ENCODE measurements around the gene TALDO1.

Gene TALDO1

GRCh38 chr11:747158-748006, at the start of gene TALDO1:
Gene TALDO1 (plus strand): TSS chr11:747464. CDS start chr11:747482, 18 bp downstream.
- no peak for TF ChIP-seq CTCF (conservative IDR thresholded peaks at IDR 0.05; ENCODE audit: control insufficient read depth, insufficient read depth, low read depth, low read length)
- peak within 1 kb of the TSS; percentile 60 for H3K4me3 ChIP-seq (ENCODE audit: control insufficient read depth, low read depth, low read length)
- DNase-seq (ENCODE audit: low read depth): peak; percentile 69

GRCh38 chr11:697811-698311, 49.4 kb upstream of the TALDO1 start:
- H3K4me3 ChIP-seq (ENCODE audit: control insufficient read depth, low read depth, low read length): peak overlapping the region; percentile 23
- TF ChIP-seq CTCF (conservative IDR thresholded peaks at IDR 0.05; ENCODE audit: control insufficient read depth, insufficient read depth, low read depth, low read length): no peak
- DNase-seq (ENCODE audit: low read depth): peak; percentile 72

GRCh38 chr11:698493-699115, 48.7 kb upstream of the TALDO1 start:
- no peak for TF ChIP-seq CTCF (conservative IDR thresholded peaks at IDR 0.05; ENCODE audit: control insufficient read depth, insufficient read depth, low read depth, low read length)
- DNase-seq (ENCODE audit: low read depth): no peak

GRCh38 chr11:699116-699508, 48.2 kb upstream of the TALDO1 start:
- DNase-seq (ENCODE audit: low read depth): no peak
- no peak overlapping the region for H3K4me3 ChIP-seq (ENCODE audit: control insufficient read depth, low read depth, low read length)
- TF ChIP-seq CTCF (conservative IDR thresholded peaks at IDR 0.05; ENCODE audit: control insufficient read depth, insufficient read depth, low read depth, low read length): no peak

More at GRCh38 chr11:698493-699115, 48.7 kb upstream of the TALDO1 start:
- H3K4me3 ChIP-seq (ENCODE audit: control insufficient read depth, low read depth, low read length): no peak overlapping the region

GRCh38 chr11:699753-700152, 47.5 kb upstream of the TALDO1 start:
- DNase-seq (ENCODE audit: low read depth): no peak
- H3K4me3 ChIP-seq (ENCODE audit: control insufficient read depth, low read depth, low read length): no peak overlapping the region
- TF ChIP-seq CTCF (conservative IDR thresholded peaks at IDR 0.05; ENCODE audit: control insufficient read depth, insufficient read depth, low read depth, low read length): no peak

- H3K4me3 ChIP-seq (ENCODE audit: control insufficient read depth, low read depth, low read length): no peak overlapping the region
- no peak for TF ChIP-seq CTCF (conservative IDR thresholded peaks at IDR 0.05; ENCODE audit: control insufficient read depth, insufficient read depth, low read depth, low read length)
- no peak for DNase-seq (ENCODE audit: low read depth)
These were observed 45.4 kb upstream of the TALDO1 start for GRCh38 chr11:701741-702461.

Measured in fibroblast of mammary gland (primary cell).